Uterus (tissue), 4 donors: ENCODE data around the gene USP11. TPM values are rescaled to one million over a fixed set of nuclear protein-coding genes. Genes with fewer than 3 reads are reported as not detected.

Experiments
- DNase-seq, 2 donors: peaks; one replicate each; pipeline ENCODE4 v3.0.0-alpha.2; 2019 to 2020
- H3K27ac ChIP-seq, 2 donors: fragments of 200-600 bp; sonication (generic); 1 replicate in 1 of 2; 2 replicates in 1 of 2; pipeline ENCODE4 v1.5.1; 2016 to 2018
- H3K27me3 ChIP-seq, 2 donors: fragments of 200-600 bp; sonication (generic); one replicate each; pipeline ENCODE4 v1.5.1; 2018 to 2019; ENCODE audit warnings: control low read depth in 1 of 2
- H3K36me3 ChIP-seq, 2 donors: fragments of 200-600 bp; sonication (generic); one replicate each; pipeline ENCODE4 v1.5.1; 2019; ENCODE audit warnings: control low read depth in 1 of 2
- H3K4me1 ChIP-seq, 2 donors: fragments of 200-600 bp; sonication (generic); one replicate each; pipeline ENCODE4 v1.5.1; 2018 to 2019; ENCODE audit warnings: control low read depth in 1 of 2
- H3K4me3 ChIP-seq, 2 donors: fragments of 200-600 bp; sonication (generic); 1 replicate in 1 of 2; 2 replicates in 1 of 2; pipeline ENCODE4 v1.5.1; 2018 to 2019; ENCODE audit warnings: mild to moderate bottlenecking in 1 of 2
- H3K9me3 ChIP-seq, 2 donors: fragments of 200-600 bp; sonication (generic); one replicate each; pipeline ENCODE4 v1.5.1; 2019; ENCODE audit warnings: control low read depth in 1 of 2
- CTCF ChIP-seq, 4 experiments: fragments of 200-600 bp in 2 of 4; fragments of 450-650 bp in 2 of 4; sonication (generic) in 2 of 4; IDR thresholded peaks; one replicate each; pipeline ENCODE4 v1.5.1; 2016 to 2019; ENCODE audit warnings: antibody characterized with exemption in 4 of 4, mild to moderate bottlenecking in 2 of 4, moderate library complexity in 1 of 4
- POLR2A ChIP-seq, 2 donors: fragments of 450-650 bp; IDR thresholded peaks; one replicate each; pipeline ENCODE4 v1.6.1; 2016; ENCODE audit warnings: antibody characterized with exemption in 2 of 2, mild to moderate bottlenecking in 1 of 2, moderate library complexity in 1 of 2
- intact Hi-C: fragments of 100-400 bp; cut with DNase I; formaldehyde crosslinking; loops from one replicate; pipeline ENCODE4 v1.15.1; 2023; ENCODE audit warnings: low total_unique reads
- total RNA-seq, 4 donors: library from RNA; depleted of rRNA in 3 of 4; stranded (reverse); fragments of >200 nt in 3 of 4; gene quantifications; one replicate each; pipeline versions ENCODE4 v1.1.0 to v1.2.4, GENCODE V29; 2014 to 2023
- donor health status: DM: yes; HTN: yes; CAD: no.

USP11 gene
- total RNA-seq, 4 donors from 2014 or later: 53.2 to 181 (median 135) TPM

GRCh38 chrX:47239898-47240545 is 7.2 kb downstream of the USP11 start:
- TF ChIP-seq POLR2A (IDR thresholded peaks at IDR 0.05) (no peak), CTCF (IDR thresholded peaks at IDR 0.05) (no peak)
- no peak for DNase-seq
- H3K4me1 ChIP-seq: peaks cover 0 to 4% of the 10 kb centered on the region in 2 donors
- H3K36me3 ChIP-seq: no peaks in the 10 kb centered on the region
- no peaks in the 10 kb centered on the region for H3K9me3 ChIP-seq
- H3K27ac ChIP-seq: no peak overlapping the region
- H3K27me3 ChIP-seq: no peaks in the 10 kb centered on the region
- no peak overlapping the region for H3K4me3 ChIP-seq
- intact Hi-C loops: no loop called here

GRCh38 chrX:47240619-47241018 is 7.8 kb downstream of the USP11 start:
- Histone ChIP-seq H3K4me1 (peaks cover 0 to 2% of the 10 kb centered on the region in 2 donors), H3K9me3 (no peaks in the 10 kb centered on the region), H3K4me3 (no peak overlapping the region), H3K36me3 (no peaks in the 10 kb centered on the region), H3K27ac (no peak overlapping the region), H3K27me3 (no peaks in the 10 kb centered on the region)
- intact Hi-C loops: no loop called here
- DNase-seq: no peak
- TF ChIP-seq CTCF (IDR thresholded peaks at IDR 0.05): no peak
- TF ChIP-seq POLR2A (IDR thresholded peaks at IDR 0.05): no peak

GRCh38 chrX:47241201-47242011 is 8.6 kb downstream of the USP11 start:
- DNase-seq: no peak
- Histone ChIP-seq H3K4me3 (no peak overlapping the region), H3K4me1 (no peaks in the 10 kb centered on the region), H3K36me3 (no peaks in the 10 kb centered on the region), H3K27me3 (no peaks in the 10 kb centered on the region), H3K9me3 (no peaks in the 10 kb centered on the region), H3K27ac (no peak overlapping the region)
- TF ChIP-seq POLR2A (IDR thresholded peaks at IDR 0.05) (no peak), CTCF (IDR thresholded peaks at IDR 0.05) (no peak)
- intact Hi-C loops: no loop called here

GRCh38 chrX:47242321-47242720 is 9.5 kb downstream of the USP11 start:
- no peak overlapping the region for H3K4me3 ChIP-seq
- H3K27ac ChIP-seq: no peak overlapping the region
- no peak for TF ChIP-seq POLR2A (IDR thresholded peaks at IDR 0.05)
- TF ChIP-seq CTCF (IDR thresholded peaks at IDR 0.05): no peak
- no peak for DNase-seq
- H3K9me3 ChIP-seq: no peaks in the 10 kb centered on the region
- no peaks in the 10 kb centered on the region for H3K4me1 ChIP-seq
- H3K27me3 ChIP-seq: no peaks in the 10 kb centered on the region
- no peaks in the 10 kb centered on the region for H3K36me3 ChIP-seq
- intact Hi-C loops: no loop called here

- H3K27me3 ChIP-seq: no peaks in the 10 kb centered on the region
- TF ChIP-seq CTCF (IDR thresholded peaks at IDR 0.05): no peak
- TF ChIP-seq POLR2A (IDR thresholded peaks at IDR 0.05): no peak
- no peak overlapping the region for H3K27ac ChIP-seq
- intact Hi-C loops: no loop called here
- no peak overlapping the region for H3K4me3 ChIP-seq
- no peaks in the 10 kb centered on the region for H3K4me1 ChIP-seq
- no peak for DNase-seq
- no peaks in the 10 kb centered on the region for H3K9me3 ChIP-seq
- no peaks in the 10 kb centered on the region for H3K36me3 ChIP-seq
These were observed 10.5 kb downstream of the USP11 start for GRCh38 chrX:47243351-47243750.
